WERI-Rb-1 (cell line): ENCODE results near the gene ADGRF1.

Source experiments
- DNase-seq: peaks from one replicate; pipeline ENCODE4 v3.0.0-alpha.2; 2020
- H3K27ac ChIP-seq: fragments of 250-450 bp; sonication (Bioruptor Pico); 2 replicates; pipeline ENCODE4 v1.5.1; 2020; ENCODE audit warnings: mild to moderate bottlenecking, moderate library complexity
- H3K27me3 ChIP-seq: fragments of 250-450 bp; sonication (Bioruptor Pico); 2 replicates; pipeline ENCODE4 v1.5.1; 2021; ENCODE audit warnings: mild to moderate bottlenecking, low read depth, moderate library complexity; ENCODE audit not compliant: insufficient read depth, severe bottlenecking
- H3K36me3 ChIP-seq: fragments of 250-450 bp; sonication (Bioruptor Pico); 2 replicates; pipeline ENCODE4 v1.5.1; 2020; ENCODE audit warnings: mild to moderate bottlenecking, moderate library complexity
- H3K4me3 ChIP-seq: 2 replicates; pipeline ENCODE4 v1.5.1; 2011; ENCODE audit warnings: low read depth, mild to moderate bottlenecking, control low read depth, low read length
- H3K9me3 ChIP-seq: fragments of 250-450 bp; sonication (Bioruptor Pico); 2 replicates; pipeline ENCODE4 v1.5.1; 2021; ENCODE audit warnings: mild to moderate bottlenecking, moderate library complexity; ENCODE audit not compliant: severe bottlenecking
- CTCF ChIP-seq: IDR thresholded peaks from 2 replicates; pipeline ENCODE4 v1.5.1; 2011; ENCODE audit warnings: low read depth, mild to moderate bottlenecking, control low read depth, inconsistent platforms, low read length

The ADGRF1 gene

GRCh38 chr6:47069156-47069555 is 27.0 kb upstream of the ADGRF1 start:
- Histone ChIP-seq H3K27me3 (no peaks in the 10 kb centered on the region), H3K27ac (no peak overlapping the region), H3K4me3 (no peak overlapping the region), H3K9me3 (peaks cover 7% of the 10 kb centered on the region), H3K36me3 (no peaks in the 10 kb centered on the region)
- DNase-seq: no peak
- no peak for TF ChIP-seq CTCF

- Histone ChIP-seq H3K36me3 (no peaks in the 10 kb centered on the region), H3K9me3 (peaks cover 12% of the 10 kb centered on the region), H3K27ac (no peak overlapping the region), H3K27me3 (no peaks in the 10 kb centered on the region), H3K4me3 (no peak overlapping the region)
- DNase-seq: no peak
- no peak for TF ChIP-seq CTCF
These were observed 24.3 kb upstream of the ADGRF1 start for GRCh38 chr6:47066418-47066817.

GRCh38 chr6:47064274-47064673 is 22.1 kb upstream of the ADGRF1 start:
- no peak overlapping the region for H3K27ac ChIP-seq
- no peak overlapping the region for H3K4me3 ChIP-seq
- H3K27me3 ChIP-seq: no peaks in the 10 kb centered on the region
- no peak for TF ChIP-seq CTCF
- H3K36me3 ChIP-seq: no peaks in the 10 kb centered on the region
- peaks cover 12% of the 10 kb centered on the region for H3K9me3 ChIP-seq
- DNase-seq: no peak

GRCh38 chr6:47062346-47062745 is 20.2 kb upstream of the ADGRF1 start:
- Histone ChIP-seq H3K4me3 (no peak overlapping the region), H3K27ac (peak overlapping the region; percentile 55), H3K27me3 (no peaks in the 10 kb centered on the region), H3K9me3 (peaks cover 12% of the 10 kb centered on the region), H3K36me3 (no peaks in the 10 kb centered on the region)
- no peak for TF ChIP-seq CTCF
- DNase-seq: no peak

- Histone ChIP-seq H3K9me3 (peaks cover 7% of the 10 kb centered on the region), H3K27me3 (no peaks in the 10 kb centered on the region), H3K27ac (peak overlapping the region; percentile 55), H3K4me3 (no peak overlapping the region), H3K36me3 (no peaks in the 10 kb centered on the region)
- DNase-seq: peak; percentile 54
- TF ChIP-seq CTCF: no peak
These were observed 19.5 kb upstream of the ADGRF1 start for GRCh38 chr6:47061309-47062300.
